H9 (cell line): ENCODE results near the gene LRMDA. TPM values are rescaled to one million over a fixed set of nuclear protein-coding genes. Genes with fewer than 3 reads are reported as not detected.

Source experiments
- DNase-seq: peaks from one replicate; pipeline ENCODE4 v3.0.0-alpha.2; 2017
- H2AFZ ChIP-seq: one replicate; pipeline ENCODE4 v1.6.1; 2013; ENCODE audit warnings: mild to moderate bottlenecking, low read length, control low read depth, moderate library complexity
- H2AK5ac ChIP-seq: 2 replicates; pipeline ENCODE4 v1.6.1; 2013; ENCODE audit warnings: low read length, control low read depth, mixed read lengths; ENCODE audit not compliant: insufficient read length
- H2BK120ac ChIP-seq: one replicate; pipeline ENCODE4 v1.6.1; 2013; ENCODE audit warnings: low read depth, mild to moderate bottlenecking, low read length, control low read depth, inconsistent platforms; ENCODE audit not compliant: poor library complexity, severe bottlenecking
- H2BK12ac ChIP-seq: 2 replicates; pipeline ENCODE4 v1.6.1; 2013; ENCODE audit warnings: low read length, control low read depth, mixed read lengths, low read depth; ENCODE audit not compliant: insufficient read length
- H2BK15ac ChIP-seq: 2 replicates; pipeline ENCODE4 v1.6.1; 2013; ENCODE audit warnings: low read depth, low read length, control low read depth
- H2BK20ac ChIP-seq: one replicate; pipeline ENCODE4 v1.6.1; 2013; ENCODE audit warnings: low read depth, mild to moderate bottlenecking, low read length, control low read depth, inconsistent platforms; ENCODE audit not compliant: poor library complexity, severe bottlenecking
- H2BK5ac ChIP-seq: 2 replicates; pipeline ENCODE4 v1.6.1; 2013; ENCODE audit warnings: low read length, control low read depth, mixed read lengths; ENCODE audit not compliant: insufficient read length
- H3K14ac ChIP-seq: 2 replicates; pipeline ENCODE4 v1.6.1; 2013; ENCODE audit warnings: low read length, control low read depth; ENCODE audit not compliant: insufficient read depth
- H3K18ac ChIP-seq: 2 replicates; pipeline ENCODE4 v1.6.1; 2013; ENCODE audit warnings: low read depth, mild to moderate bottlenecking, mixed read lengths, low read length, control low read depth; ENCODE audit not compliant: insufficient read length
- H3K23ac ChIP-seq: 2 replicates; pipeline ENCODE4 v1.6.1; 2013; ENCODE audit warnings: low read length, control low read depth, mixed read lengths, low read depth; ENCODE audit not compliant: insufficient read length
- H3K23me2 ChIP-seq: 2 replicates; pipeline ENCODE4 v1.6.1; 2013; ENCODE audit warnings: low read depth, mild to moderate bottlenecking, mixed read lengths, low read length, control low read depth; ENCODE audit not compliant: insufficient read length, poor library complexity, severe bottlenecking
- H3K27ac ChIP-seq: 2 replicates; pipeline ENCODE4 v1.5.1; 2013; ENCODE audit warnings: low read length, control low read depth, mixed read lengths, low read depth; ENCODE audit not compliant: insufficient read length
- H3K27me3 ChIP-seq: 2 replicates; pipeline ENCODE4 v1.6.1; 2013; ENCODE audit warnings: low read length, control low read depth, inconsistent platforms; ENCODE audit not compliant: insufficient read depth
- H3K4ac ChIP-seq: 2 replicates; pipeline ENCODE4 v1.6.1; 2013; ENCODE audit warnings: low read depth, mild to moderate bottlenecking, control low read depth, inconsistent platforms, low read length, moderate library complexity
- H3K4me1 ChIP-seq: 2 replicates; pipeline ENCODE4 v1.6.1; 2013; ENCODE audit warnings: low read length, control low read depth, inconsistent platforms; ENCODE audit not compliant: insufficient read depth
- H3K4me2 ChIP-seq: 2 replicates; pipeline ENCODE4 v1.6.1; 2013; ENCODE audit warnings: low read length, control low read depth, mixed read lengths; ENCODE audit not compliant: insufficient read length, insufficient read depth
- H3K56ac ChIP-seq: 2 replicates; pipeline ENCODE4 v1.6.1; 2013; ENCODE audit warnings: low read depth, mild to moderate bottlenecking, mixed read lengths, low read length, control low read depth; ENCODE audit not compliant: insufficient read length
- H3K79me1 ChIP-seq: 2 replicates; pipeline ENCODE4 v1.6.1; 2013; ENCODE audit warnings: low read depth, mild to moderate bottlenecking, moderate library complexity, low read length, control low read depth, inconsistent platforms; ENCODE audit not compliant: insufficient read depth, poor library complexity, severe bottlenecking
- H3K79me2 ChIP-seq: 2 replicates; pipeline ENCODE4 v1.6.1; 2013; ENCODE audit warnings: low read length, control low read depth, inconsistent platforms; ENCODE audit not compliant: insufficient read depth
- H3K9ac ChIP-seq: 2 replicates; pipeline ENCODE4 v1.6.1; 2013; ENCODE audit warnings: low read length, control low read depth, mixed read lengths; ENCODE audit not compliant: insufficient read length; ENCODE audit errors: extremely low read depth
- H3K9me3 ChIP-seq: one replicate; pipeline ENCODE4 v1.6.1; 2013; ENCODE audit warnings: low read depth, low read length, inconsistent platforms; ENCODE audit not compliant: control insufficient read depth
- H3T11ph ChIP-seq: one replicate; pipeline ENCODE4 v1.6.1; 2013; ENCODE audit warnings: mild to moderate bottlenecking, low read length, control low read depth, inconsistent platforms
- H4K20me1 ChIP-seq: one replicate; pipeline ENCODE4 v1.6.1; 2013; ENCODE audit not compliant: control insufficient read depth, insufficient read length, insufficient read depth
- H4K5ac ChIP-seq: 2 replicates; pipeline ENCODE4 v1.6.1; 2013; ENCODE audit warnings: low read depth, mild to moderate bottlenecking, mixed read lengths, low read length, control low read depth; ENCODE audit not compliant: insufficient read length
- H4K8ac ChIP-seq: replicated peaks from 2 replicates; pipeline ENCODE4 v1.6.1; 2013; ENCODE audit warnings: low read length, control low read depth, mixed read lengths, low read depth; ENCODE audit not compliant: insufficient read length
- H4K91ac ChIP-seq: 2 replicates; pipeline ENCODE4 v1.6.1; 2013; ENCODE audit warnings: low read depth, mild to moderate bottlenecking, moderate library complexity, mixed read lengths, low read length, control low read depth; ENCODE audit not compliant: insufficient read length
- H3K27ac Mint-ChIP-seq, 3 experiments: 2 replicates in 2 of 3; 3 replicates in 1 of 3; pipeline ENCODE4 v1.8.0; 2020 to 2021; ENCODE audit warnings: mixed read lengths in 3 of 3, mild to moderate bottlenecking in 1 of 3, moderate library complexity in 1 of 3
- H3K27me3 Mint-ChIP-seq: 2 replicates; pipeline ENCODE4 v1.8.0; 2021; ENCODE audit warnings: low read depth, mild to moderate bottlenecking, moderate library complexity, mixed read lengths
- H3K36me3 Mint-ChIP-seq, 3 experiments: 2 replicates in 2 of 3; 3 replicates in 1 of 3; pipeline ENCODE4 v1.8.0; 2020 to 2021; ENCODE audit warnings: low read depth in 3 of 3, mixed read lengths in 3 of 3; ENCODE audit not compliant: insufficient read depth in 1 of 3
- H3K4me1 Mint-ChIP-seq, 2 experiments: 2 replicates each; pipeline ENCODE4 v1.8.0; 2020; ENCODE audit warnings: mixed read lengths in 2 of 2
- H3K4me3 Mint-ChIP-seq, 2 experiments: 2 replicates in 1 of 2; 3 replicates in 1 of 2; pipeline ENCODE4 v1.8.0; 2020 to 2021; ENCODE audit warnings: mild to moderate bottlenecking in 2 of 2, mixed read lengths in 2 of 2, moderate library complexity in 1 of 2
- H3K9me3 Mint-ChIP-seq, 2 experiments: 2 replicates in 1 of 2; 3 replicates in 1 of 2; pipeline ENCODE4 v1.8.0; 2020; ENCODE audit warnings: mild to moderate bottlenecking in 2 of 2, mixed read lengths in 2 of 2, moderate library complexity in 1 of 2
- CTCF ChIP-seq: fragments of 200-600 bp; sonication (generic); conservative IDR thresholded peaks from 3 replicates; pipeline ENCODE4 v1.8.0; 2021; ENCODE audit warnings: antibody characterized with exemption, mild to moderate bottlenecking
- WGBS: extraction: QIAGEN DNeasy Blood & Tissue Kit; methylation state at CpG from one replicate; pipeline ENCODE4 v1.1.7; 2013; ENCODE audit warnings: missing lambda C conversion rate, low lambda C conversion rate, mixed read lengths; ENCODE audit not compliant: insufficient read length; ENCODE audit errors: extremely low coverage; 5-methylcytosine and 5-hydroxymethylcytosine counted together
- total RNA-seq: library from RNA; stranded (reverse); gene quantifications from 2 replicates; pipeline ENCODE4 v1.2.1, GENCODE V29; 2021

The LRMDA gene
- total RNA-seq, 1 experiment from 2014 or later, result 1.8 TPM

GRCh38 chr10:76231286-76231934 is 800.0 kb downstream of the LRMDA start:
- Histone ChIP-seq H3K14ac (no peak overlapping the region), H2BK20ac (no peak overlapping the region), H4K8ac (no peak overlapping the region), H3K9me3 (no peaks in the 10 kb centered on the region), H2BK120ac (no peak overlapping the region), H3K18ac (no peak overlapping the region), H3K23me2 (no peaks in the 10 kb centered on the region), H3K9ac (no peak overlapping the region), H2AK5ac (no peak overlapping the region), H2AFZ (no peak overlapping the region), H3K27ac (no peak overlapping the region), H3K4me2 (no peak overlapping the region), H4K5ac (no peak overlapping the region), H3K23ac (no peak overlapping the region), H3K4me1 (peaks cover 7% of the 10 kb centered on the region; the same call in 1 of the 2 replicates), H3K56ac (no peak overlapping the region), H4K91ac (no peak overlapping the region), H2BK15ac (no peak overlapping the region), H2BK12ac (no peak overlapping the region), H3K27me3 (peaks cover 59% of the 10 kb centered on the region), H3T11ph (no peak overlapping the region), H2BK5ac (no peak overlapping the region), H3K79me1 (no peaks in the 10 kb centered on the region), H4K20me1 (no peaks in the 10 kb centered on the region), H3K79me2 (no peaks in the 10 kb centered on the region), H3K4ac (no peak overlapping the region)
- Mint-ChIP-seq H3K27me3 (peaks cover 99% of the 10 kb centered on the region), H3K4me1 (peaks cover 38 to 59% of the 10 kb centered on the region in 2 experiments), H3K36me3 (peaks cover 0 to 2% (median 0%) of the 10 kb centered on the region in 3 experiments; a peak in 2 of 7 replicates), H3K4me3 (peak overlapping the region in 1 of 2 experiments; percentile 4; a peak in 2 of 5 replicates), H3K27ac (peak overlapping the region; percentile 31 to 64 (median 54); a peak in 4 of 7 replicates), H3K9me3 (peaks cover 2 to 3% of the 10 kb centered on the region in 2 experiments; a peak in 1 of 5 replicates)
- TF ChIP-seq CTCF, result no peak
- DNase-seq, result peak; percentile 67
- no CpG with 5 or more reads among the region's 2 CpGs for WGBS
